Mesodermal cell (in vitro differentiated cells): Measurements from ENCODE around the gene SOD2.
"Not testable (repeated sequence)": the region's sequence is repeated elsewhere in the genome, so short reads cannot be mapped to it uniquely, and the experiment has no call there.

Experiments
- H3K27ac ChIP-seq: 2 replicates; pipeline ENCODE4 v1.7.0; 2013; ENCODE audit warnings: mild to moderate bottlenecking, low read depth, low read length, moderate library complexity; ENCODE audit not compliant: severe bottlenecking
- H3K36me3 ChIP-seq: 2 replicates; pipeline ENCODE4 v1.7.1; 2013; ENCODE audit warnings: mild to moderate bottlenecking, low read length, moderate library complexity; ENCODE audit not compliant: control insufficient read depth, insufficient read depth
- H3K4me1 ChIP-seq: one replicate; pipeline ENCODE4 v1.7.1; 2013; ENCODE audit warnings: mild to moderate bottlenecking, low read length; ENCODE audit not compliant: insufficient read depth, control insufficient read depth, poor library complexity, severe bottlenecking
- H3K4me3 ChIP-seq: 2 replicates; pipeline ENCODE4 v1.7.0; 2013; ENCODE audit warnings: low read length, control low read depth, mild to moderate bottlenecking; ENCODE audit not compliant: insufficient read depth, poor library complexity, severe bottlenecking; ENCODE audit errors: extremely low read depth
- H3K9me3 ChIP-seq: 2 replicates; pipeline ENCODE4 v1.7.1; 2013; ENCODE audit warnings: mild to moderate bottlenecking, low read length, moderate library complexity; ENCODE audit not compliant: control insufficient read depth
- WGBS, 2 experiments: methylation state at CpG; one replicate each; pipeline ENCODE4 v1.1.5; 2013; ENCODE audit warnings: missing lambda C conversion rate in 2 of 2; ENCODE audit not compliant: insufficient coverage in 2 of 2; 5-methylcytosine and 5-hydroxymethylcytosine counted together

Gene SOD2

DNA sequence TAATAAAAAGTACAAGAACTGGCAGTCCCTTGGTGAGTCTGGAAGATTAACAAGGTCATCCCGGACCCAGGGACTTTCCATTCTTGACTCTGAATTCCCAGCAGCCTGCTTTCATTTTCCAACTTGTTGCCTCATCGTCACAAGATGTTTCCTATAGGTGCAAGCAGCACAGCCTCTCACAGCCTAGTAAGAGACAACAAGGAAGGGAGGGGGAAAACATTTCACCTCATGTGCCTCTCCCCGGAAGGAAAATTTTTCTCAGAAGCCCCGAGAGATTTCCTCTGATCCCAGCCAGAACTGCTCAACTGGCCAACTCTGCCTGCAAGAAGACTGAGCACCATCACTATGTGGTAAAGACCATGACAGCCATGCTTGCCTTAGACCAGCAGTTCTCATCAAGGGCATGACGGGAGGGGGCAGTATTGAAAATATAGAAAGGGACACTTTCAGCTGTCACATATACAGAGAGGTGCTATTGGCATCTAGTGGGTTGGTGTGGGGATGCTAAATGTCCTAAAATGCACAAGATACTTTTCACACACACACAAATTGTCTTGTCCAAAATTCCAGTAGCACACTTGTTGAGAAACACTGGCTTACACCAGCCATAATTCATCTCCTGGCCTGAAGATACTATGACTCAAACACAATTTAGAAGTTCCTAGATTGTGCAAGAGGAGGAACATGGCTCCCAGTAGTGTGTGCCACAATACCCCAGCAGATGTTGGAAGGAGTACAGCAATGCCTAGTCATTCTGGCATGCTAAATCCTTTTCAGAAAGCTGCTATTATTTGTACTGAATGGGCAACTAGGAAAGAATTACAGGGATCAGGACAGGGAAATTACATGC is 23.4 kb upstream of the SOD2 start:
- Histone ChIP-seq H3K4me1 (no peaks in the 10 kb centered on the region), H3K9me3 (no peaks in the 10 kb centered on the region), H3K36me3 (peaks cover 3% of the 10 kb centered on the region), H3K4me3 (no peak overlapping the region), H3K27ac (no peak overlapping the region)
- 100% methylated on average over 1 to 2 of the region's 5 CpGs for WGBS, 2 experiments

DNA sequence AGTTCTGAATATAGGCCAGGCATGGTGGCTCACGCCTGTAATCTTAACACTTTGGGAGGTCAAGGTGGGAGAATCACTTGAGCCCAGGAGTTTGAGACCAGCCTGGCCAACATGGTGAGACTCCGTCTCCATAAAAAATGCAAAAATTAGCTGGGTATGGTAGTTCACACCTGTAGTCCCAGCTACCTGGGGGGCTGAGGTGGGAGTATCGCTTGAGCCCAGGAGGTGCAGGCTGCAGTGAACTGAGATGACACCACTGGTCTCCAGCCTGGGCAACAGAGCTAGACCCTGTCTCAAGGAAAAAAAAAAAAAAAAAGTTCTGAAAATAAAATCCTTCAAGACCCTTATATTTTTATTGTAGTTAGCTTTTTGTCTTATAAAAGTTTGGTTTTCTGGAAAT is 22.6 kb upstream of the SOD2 start:
- Histone ChIP-seq H3K27ac (no peak overlapping the region), H3K36me3 (peaks cover 3% of the 10 kb centered on the region), H3K4me3 (no peak overlapping the region), H3K9me3 (no peaks in the 10 kb centered on the region), H3K4me1 (no peaks in the 10 kb centered on the region)
- WGBS, 2 experiments, result 89 to 91% methylated on average over 3 of the region's 3 CpGs

DNA sequence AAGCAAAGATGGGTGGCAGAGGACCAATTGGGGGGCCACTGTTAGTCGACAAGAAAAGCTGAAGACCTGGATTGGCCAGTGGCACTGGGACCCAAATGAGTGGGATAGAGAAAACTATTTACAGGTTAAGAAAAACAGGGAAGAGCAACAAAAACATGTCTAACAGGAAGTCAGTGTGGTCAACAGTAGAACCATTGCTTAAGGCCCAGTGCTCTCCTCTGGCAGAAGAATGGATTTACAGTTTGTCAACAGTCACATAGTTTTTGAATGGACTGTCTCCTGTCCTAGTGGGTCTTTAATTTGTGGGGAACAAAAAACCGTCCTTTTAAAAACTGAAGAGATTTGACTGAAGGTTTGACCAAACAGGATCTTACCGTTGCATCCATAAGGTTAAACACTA is 22.1 kb upstream of the SOD2 start:
- H3K4me3 ChIP-seq, result no peak overlapping the region
- no peaks in the 10 kb centered on the region for H3K9me3 ChIP-seq
- WGBS, 2 experiments, result 50 to 62% methylated on average over 2 to 3 of the region's 3 CpGs
- no peaks in the 10 kb centered on the region for H3K4me1 ChIP-seq
- H3K36me3 ChIP-seq, result peaks cover 3% of the 10 kb centered on the region
- no peak overlapping the region for H3K27ac ChIP-seq

DNA sequence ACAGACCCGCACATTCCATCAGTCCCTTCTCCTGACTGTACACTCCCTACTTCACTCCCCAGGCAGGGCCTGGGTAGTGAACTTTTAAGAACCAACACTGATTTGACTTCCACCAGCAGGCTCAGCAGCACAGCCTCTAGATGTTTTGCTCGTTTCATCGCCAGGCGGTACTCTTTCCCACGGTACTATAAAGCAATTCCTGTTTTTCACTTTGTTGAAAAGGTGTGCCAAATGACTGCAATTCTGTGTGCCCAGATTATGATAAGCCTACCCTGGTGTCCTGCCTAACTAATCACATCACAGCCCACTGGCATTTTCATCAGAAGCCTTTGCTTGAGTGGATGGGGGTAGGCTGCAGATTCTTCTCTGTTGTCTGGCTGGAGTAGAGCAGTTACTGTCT is 21.4 kb upstream of the SOD2 start:
- WGBS, 2 experiments, result 96 to 98% methylated on average over 5 of the region's 5 CpGs
- peaks cover 3% of the 10 kb centered on the region for H3K36me3 ChIP-seq

DNA sequence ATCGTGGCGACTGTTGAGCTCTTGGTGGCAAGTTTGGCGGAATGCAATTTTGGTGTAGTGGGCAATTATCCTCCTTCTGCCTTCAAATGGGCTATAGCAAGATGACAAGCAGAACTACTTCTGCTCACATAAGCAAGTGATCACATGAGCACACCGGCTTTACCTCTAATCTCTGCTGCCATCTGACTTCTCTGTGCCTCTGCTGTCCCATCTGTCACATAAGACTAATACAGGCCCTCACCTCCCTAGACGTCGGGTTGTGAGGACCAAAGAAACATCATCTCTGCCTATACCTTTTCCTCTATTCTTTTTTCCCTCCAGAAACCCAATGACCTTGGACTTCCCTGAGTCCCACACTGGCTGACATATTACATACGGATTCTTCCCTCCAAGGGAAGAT is 20.9 kb upstream of the SOD2 start:
- 90 to 94% methylated on average over 6 of the region's 7 CpGs for WGBS, 2 experiments
- no peaks in the 10 kb centered on the region for H3K4me1 ChIP-seq

More for the DNA sequence above, 21.4 kb upstream of the SOD2 start:
- no peaks in the 10 kb centered on the region for H3K9me3 ChIP-seq
- no peak overlapping the region for H3K4me3 ChIP-seq
- H3K4me1 ChIP-seq, result no peaks in the 10 kb centered on the region
- no peak overlapping the region for H3K27ac ChIP-seq

DNA sequence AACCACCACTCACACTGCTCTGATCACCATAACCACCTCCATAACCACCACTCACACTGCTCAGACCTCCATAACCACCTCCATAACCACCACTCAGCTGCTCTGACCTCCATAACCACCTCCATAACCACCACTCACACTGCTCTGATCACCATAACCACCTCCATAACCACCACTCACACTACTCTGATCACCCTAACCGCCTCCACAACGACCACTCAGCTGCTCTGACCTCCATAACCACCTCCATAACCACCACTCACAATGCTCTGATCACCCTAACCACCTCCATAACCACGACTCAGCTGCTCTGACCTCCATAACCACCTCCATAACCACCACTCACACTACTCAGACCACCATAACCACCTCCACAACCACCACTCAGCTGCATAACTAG is 19.3 kb upstream of the SOD2 start:
- H3K4me3 ChIP-seq, H3K4me1 ChIP-seq, H3K27ac ChIP-seq, H3K9me3 ChIP-seq, H3K36me3 ChIP-seq: not testable (repeated sequence)
- 82 to 90% methylated on average over 3 of the region's 3 CpGs for WGBS, 2 experiments

More for the DNA sequence above, 20.9 kb upstream of the SOD2 start:
- Histone ChIP-seq H3K9me3 (no peaks in the 10 kb centered on the region), H3K27ac (no peak overlapping the region), H3K36me3 (peaks cover 3% of the 10 kb centered on the region), H3K4me3 (no peak overlapping the region)

DNA sequence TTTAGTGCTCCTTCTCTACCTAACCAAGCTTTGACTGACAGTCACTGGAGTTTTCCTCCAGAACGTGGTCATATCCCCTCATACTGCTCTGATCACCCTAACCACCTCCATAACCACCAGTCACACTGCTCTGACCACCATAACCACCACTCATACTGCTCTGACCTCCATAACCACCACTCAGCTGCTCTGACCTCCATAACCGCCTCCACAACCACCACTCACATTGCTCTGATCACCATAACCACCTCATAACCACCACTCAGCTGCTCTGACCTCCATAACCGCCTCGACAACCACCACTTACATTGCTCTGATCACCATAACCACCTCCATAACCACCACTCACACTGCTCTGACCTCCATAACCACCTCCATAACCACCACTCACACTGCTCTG is 17.6 kb upstream of the SOD2 start:
- H3K27ac ChIP-seq, H3K36me3 ChIP-seq, H3K9me3 ChIP-seq, H3K4me1 ChIP-seq, H3K4me3 ChIP-seq: not testable (repeated sequence)
- 68 to 90% methylated on average over 2 to 4 of the region's 4 CpGs for WGBS, 2 experiments

DNA sequence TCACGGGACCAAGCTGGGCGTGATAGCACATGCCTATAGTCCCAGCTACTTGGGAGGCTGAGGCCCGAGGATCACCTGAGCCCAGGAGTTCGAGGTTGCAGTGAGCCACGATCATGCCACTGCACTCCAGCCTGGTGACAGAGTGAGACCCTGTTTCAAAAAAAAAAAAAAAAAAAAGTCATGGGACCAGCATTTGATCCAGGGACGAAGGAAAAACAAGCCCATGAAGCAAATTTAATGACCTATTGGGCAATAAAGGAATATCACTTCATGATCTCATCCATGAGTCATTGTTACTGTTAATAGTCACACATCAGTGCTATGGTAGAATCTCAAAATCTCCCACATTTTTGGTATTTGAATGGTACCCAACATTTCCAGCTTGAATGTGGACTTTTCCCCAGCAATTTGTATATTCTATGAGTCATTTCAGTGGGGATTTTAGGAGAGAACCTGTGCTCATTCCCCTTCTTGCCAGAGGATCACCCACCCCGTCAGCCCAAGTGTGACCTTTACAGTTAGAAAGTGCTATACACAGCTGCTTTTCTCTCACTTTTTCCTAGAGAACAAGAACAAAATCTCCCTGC is 8.5 kb upstream of the SOD2 start:
- H3K4me3 ChIP-seq, result no peak overlapping the region
- no peaks in the 10 kb centered on the region for H3K36me3 ChIP-seq
- no peak overlapping the region for H3K27ac ChIP-seq
- H3K9me3 ChIP-seq, result no peaks in the 10 kb centered on the region
- H3K4me1 ChIP-seq, result no peaks in the 10 kb centered on the region
- 90 to 96% methylated on average over 5 to 6 of the region's 7 CpGs for WGBS, 2 experiments

DNA sequence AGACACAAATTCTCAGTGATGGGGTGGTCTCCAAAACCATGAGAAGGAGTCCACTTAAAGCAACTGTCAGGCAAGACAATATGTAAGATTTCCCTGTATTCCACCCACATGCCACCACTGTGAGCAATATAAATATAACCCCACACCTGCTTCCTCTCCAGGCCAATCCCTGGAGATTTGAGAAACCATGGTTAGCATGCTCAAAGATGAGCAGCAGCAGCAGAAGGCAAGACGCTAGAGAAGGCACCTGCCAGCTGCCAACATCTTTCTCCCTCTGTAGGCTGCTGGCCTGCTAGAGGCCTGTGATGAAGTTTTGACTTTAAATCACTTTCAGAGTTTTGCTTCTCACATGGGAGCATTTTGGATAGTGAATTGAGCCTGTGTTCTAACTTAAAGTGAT is 7.9 kb upstream of the SOD2 start:
- H3K4me3 ChIP-seq, result no peak overlapping the region
- 80 to 100% methylated on average over 1 of the region's 1 CpG for WGBS, 2 experiments
- no peaks in the 10 kb centered on the region for H3K36me3 ChIP-seq
- no peaks in the 10 kb centered on the region for H3K9me3 ChIP-seq
- H3K4me1 ChIP-seq, result no peaks in the 10 kb centered on the region
- H3K27ac ChIP-seq, result no peak overlapping the region

DNA sequence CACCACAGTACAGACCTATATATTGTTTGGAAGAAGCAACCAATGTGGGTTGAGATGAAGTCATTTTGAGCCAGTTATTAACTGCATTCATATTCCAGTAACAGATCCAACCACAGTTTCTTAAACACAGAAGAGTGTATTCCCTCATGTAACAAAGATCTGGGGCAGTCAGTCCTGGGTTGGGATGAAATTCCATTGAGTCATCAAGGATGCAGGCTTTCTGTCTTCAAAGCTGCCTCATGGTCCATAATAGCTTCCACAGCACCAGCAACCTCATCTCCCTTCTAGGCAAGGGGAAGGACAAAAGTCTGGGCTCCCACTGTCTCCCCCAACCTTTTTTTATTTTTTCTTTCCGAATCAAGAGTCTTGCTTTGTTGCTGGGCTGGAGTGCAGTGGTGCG is 2.9 kb upstream of the SOD2 start:
- Histone ChIP-seq H3K27ac (no peak overlapping the region), H3K4me3 (no peak overlapping the region), H3K4me1 (peaks cover 14% of the 10 kb centered on the region), H3K9me3 (no peaks in the 10 kb centered on the region), H3K36me3 (no peaks in the 10 kb centered on the region)
- 92% methylated on average over 2 of the region's 2 CpGs; no CpG with 5 or more reads in 1 of the 2 experiments for WGBS, 2 experiments

DNA sequence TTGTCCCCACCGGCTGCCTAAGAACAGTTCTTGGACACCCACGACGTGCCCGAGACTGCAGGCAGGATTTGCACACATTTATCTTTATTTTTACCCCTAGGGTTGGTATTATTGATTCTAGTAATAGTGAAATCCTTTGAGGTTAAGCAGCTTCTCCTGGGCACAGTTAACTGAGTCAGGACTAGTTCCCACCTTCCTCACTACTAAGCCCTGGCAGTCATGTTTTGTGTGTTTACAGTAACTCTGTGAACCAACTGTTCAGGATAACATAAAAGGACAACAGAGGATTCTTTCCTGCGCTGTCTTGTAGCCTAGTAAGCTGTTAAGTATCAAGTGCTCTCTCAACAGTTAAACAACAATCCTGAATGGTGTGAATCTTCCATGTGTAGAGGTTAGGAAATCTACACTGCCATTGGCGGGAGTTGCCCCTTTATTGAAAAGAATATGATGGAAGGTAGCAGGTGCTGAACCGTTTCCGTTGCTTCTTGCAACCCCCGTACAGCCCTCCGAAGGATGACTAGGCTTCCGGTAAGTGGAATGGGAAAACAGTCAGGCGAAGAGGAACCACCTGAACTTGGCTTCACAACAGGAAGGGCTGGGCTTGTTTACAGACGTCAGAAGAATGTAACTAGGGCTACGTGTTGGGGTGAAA is 979 bp upstream of the SOD2 start:
- H3K36me3 ChIP-seq, result peaks cover 6% of the 10 kb centered on the region
- WGBS, 2 experiments, result 54 to 60% methylated on average over 7 to 11 of the region's 14 CpGs
- H3K9me3 ChIP-seq, result no peaks in the 10 kb centered on the region
- H3K27ac ChIP-seq, result peak overlapping the region; percentile 95
- H3K4me1 ChIP-seq, result peaks cover 14% of the 10 kb centered on the region
- peak overlapping the region; percentile 75 for H3K4me3 ChIP-seq
